Measurements from ENCODE around the gene TGFA. TPM values are rescaled to one million over a fixed set of nuclear protein-coding genes. Genes with fewer than 3 reads are reported as not detected.

TGFA gene
- total and polyA plus RNA-seq, 2 experiments from 2014 or later, result 9.2 to 17.3 TPM

DNA sequence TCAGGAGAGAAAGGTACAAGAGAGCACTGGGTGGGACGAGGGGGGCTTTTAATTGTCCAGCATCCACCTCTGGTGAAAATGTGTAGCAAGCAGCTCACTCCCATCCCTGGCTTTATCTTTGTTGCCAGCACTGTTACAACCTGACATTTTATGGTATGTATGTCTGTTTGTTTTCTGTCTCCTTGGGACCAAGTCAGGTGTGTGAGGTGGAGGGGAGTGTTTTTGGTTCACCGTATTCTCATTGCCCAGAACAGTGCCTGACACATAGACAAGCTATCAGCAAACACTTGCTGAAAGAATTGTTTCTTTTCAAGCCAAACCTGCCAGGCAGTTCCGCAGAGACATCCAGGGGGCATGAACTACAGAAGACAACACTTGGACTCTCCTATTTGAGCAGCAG, 24.7 kb downstream of the TGFA start:
- no peak overlapping the region for H2AFZ ChIP-seq
- H3K9me3 ChIP-seq (ENCODE audit: low read depth), result no peaks in the 10 kb centered on the region
- in situ Hi-C loops (cut with MboI), result no loop called here
- DNase-seq, result no peak
- no peak for TF ChIP-seq EZH2 (IDR thresholded peaks at IDR 0.05; ENCODE audit: insufficient read depth, poor library complexity, severe bottlenecking)
- TF ChIP-seq EZH2phosphoT487 (IDR thresholded peaks at IDR 0.05; ENCODE audit: insufficient read depth, low read depth), result no peak
- H3K27ac ChIP-seq, result no peak overlapping the region
- H3K4me1 ChIP-seq (ENCODE audit: insufficient read depth), result peaks cover 15% of the 10 kb centered on the region
- 81 to 85% methylated on average over 3 of the region's 3 CpGs for WGBS, 2 experiments (ENCODE audit: low coverage in 1 of 2, low lambda C conversion rate in 2 of 2, missing lambda C conversion rate in 2 of 2)
- H3K27me3 ChIP-seq (replicated peaks; ENCODE audit: insufficient read depth), result no peaks in the 10 kb centered on the region
- H3F3A ChIP-seq (ENCODE audit: insufficient read depth), result peaks cover 7% of the 10 kb centered on the region; the same call in 1 of the 2 replicates
- H3K4me3 ChIP-seq, result no peak overlapping the region
- no peaks in the 10 kb centered on the region for H3K36me3 ChIP-seq (ENCODE audit: low read depth)
- H4K20me1 ChIP-seq (ENCODE audit: insufficient read depth), result no peaks in the 10 kb centered on the region
- H3K9ac ChIP-seq, result no peak overlapping the region
- no peaks in the 10 kb centered on the region for H3K9me2 ChIP-seq (ENCODE audit: insufficient read depth)
- no peak overlapping the region for H3K4me2 ChIP-seq (ENCODE audit: unreplicated experiment)
- no peaks in the 10 kb centered on the region for H3K79me2 ChIP-seq (ENCODE audit: insufficient read depth)

DNA sequence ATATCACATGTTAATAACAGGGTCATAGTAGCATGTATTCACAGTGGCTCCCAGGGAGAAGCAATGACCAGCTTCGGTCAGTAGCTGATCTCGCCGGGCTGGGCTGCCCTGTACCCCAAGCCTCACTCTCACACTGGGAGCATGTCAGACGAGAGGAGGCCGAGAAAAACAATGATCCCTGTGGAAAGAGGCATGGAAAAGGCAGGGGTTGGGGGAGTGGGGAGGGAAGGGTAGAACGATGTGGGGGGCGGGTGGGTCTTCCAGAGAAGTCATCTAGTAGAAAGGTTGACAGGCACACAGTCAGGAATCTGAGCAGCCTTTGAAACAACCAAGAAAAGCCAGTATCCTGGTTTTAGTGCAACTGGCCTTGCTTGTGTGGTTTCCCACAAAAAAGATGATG, 25.4 kb downstream of the TGFA start:
- TF ChIP-seq EZH2 (IDR thresholded peaks at IDR 0.05; ENCODE audit: insufficient read depth, poor library complexity, severe bottlenecking) (no peak), EZH2phosphoT487 (IDR thresholded peaks at IDR 0.05; ENCODE audit: insufficient read depth, low read depth) (no peak)
- in situ Hi-C loops (cut with MboI), result no loop called here
- no peak for DNase-seq
- no peak overlapping the region for H3K4me2 ChIP-seq (ENCODE audit: unreplicated experiment)
- no peaks in the 10 kb centered on the region for H4K20me1 ChIP-seq (ENCODE audit: insufficient read depth)
- WGBS, 2 experiments (ENCODE audit: low coverage in 1 of 2, low lambda C conversion rate in 2 of 2, missing lambda C conversion rate in 2 of 2), result 86 to 91% methylated on average over 7 of the region's 7 CpGs
- H3K9me2 ChIP-seq (ENCODE audit: insufficient read depth), result no peaks in the 10 kb centered on the region
- H3K36me3 ChIP-seq (ENCODE audit: low read depth), result no peaks in the 10 kb centered on the region
- H3K4me3 ChIP-seq, result no peak overlapping the region
- peaks cover 19% of the 10 kb centered on the region for H3K4me1 ChIP-seq (ENCODE audit: insufficient read depth)
- no peaks in the 10 kb centered on the region for H3K79me2 ChIP-seq (ENCODE audit: insufficient read depth)
- no peaks in the 10 kb centered on the region for H3K27me3 ChIP-seq (replicated peaks; ENCODE audit: insufficient read depth)
- H3F3A ChIP-seq (ENCODE audit: insufficient read depth), result peaks cover 10% of the 10 kb centered on the region; the same call in 1 of the 2 replicates
- no peak overlapping the region for H3K9ac ChIP-seq
- no peaks in the 10 kb centered on the region for H3K9me3 ChIP-seq (ENCODE audit: low read depth)
- no peak overlapping the region for H2AFZ ChIP-seq
- H3K27ac ChIP-seq, result no peak overlapping the region

DNA sequence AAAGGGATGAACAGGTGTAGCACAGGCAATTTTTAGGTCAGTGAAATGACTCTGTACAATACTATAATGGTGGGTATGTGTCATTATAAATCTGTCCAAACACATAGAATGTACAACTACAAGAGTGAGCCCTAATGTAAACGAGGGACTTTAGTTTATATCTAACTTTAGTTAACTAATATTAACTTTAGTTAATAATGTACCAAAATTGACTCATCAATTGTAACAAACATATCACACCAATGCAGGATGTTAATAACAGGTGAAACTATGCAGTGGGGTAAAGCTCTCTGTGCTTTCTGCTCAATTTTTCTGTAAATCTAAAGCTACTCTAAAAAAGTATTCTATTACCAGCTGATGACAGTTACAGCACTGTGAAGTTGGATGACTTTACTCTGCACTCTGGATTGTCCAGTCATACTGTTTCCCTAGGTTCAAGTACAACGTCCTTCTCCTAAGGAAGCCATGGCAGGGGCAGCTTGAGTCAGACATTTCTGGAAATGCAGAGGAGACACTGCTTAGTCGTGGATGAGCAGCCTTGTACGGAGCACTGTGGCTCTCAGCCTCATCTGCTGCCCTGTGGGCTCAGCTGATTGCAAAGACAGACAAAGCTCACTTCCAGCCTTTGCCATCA, 26.1 kb downstream of the TGFA start:
- Histone ChIP-seq H3K27ac (no peak overlapping the region), H4K20me1 (ENCODE audit: insufficient read depth) (no peaks in the 10 kb centered on the region), H3F3A (ENCODE audit: insufficient read depth) (peaks cover 10% of the 10 kb centered on the region; the same call in 1 of the 2 replicates), H3K9me2 (ENCODE audit: insufficient read depth) (no peaks in the 10 kb centered on the region), H3K4me3 (no peak overlapping the region), H3K4me2 (ENCODE audit: unreplicated experiment) (no peak overlapping the region), H3K4me1 (ENCODE audit: insufficient read depth) (peaks cover 19% of the 10 kb centered on the region), H3K79me2 (ENCODE audit: insufficient read depth) (no peaks in the 10 kb centered on the region), H3K9ac (no peak overlapping the region), H3K27me3 (replicated peaks; ENCODE audit: insufficient read depth) (no peaks in the 10 kb centered on the region), H2AFZ (no peak overlapping the region), H3K36me3 (ENCODE audit: low read depth) (no peaks in the 10 kb centered on the region), H3K9me3 (ENCODE audit: low read depth) (no peaks in the 10 kb centered on the region)
- peak; percentile 62 for DNase-seq
- TF ChIP-seq EZH2phosphoT487 (IDR thresholded peaks at IDR 0.05; ENCODE audit: insufficient read depth, low read depth) (no peak), EZH2 (IDR thresholded peaks at IDR 0.05; ENCODE audit: insufficient read depth, poor library complexity, severe bottlenecking) (no peak)
- in situ Hi-C loops (cut with MboI), result no loop called here
- WGBS, 2 experiments (ENCODE audit: low coverage in 1 of 2, low lambda C conversion rate in 2 of 2, missing lambda C conversion rate in 2 of 2), result 29 to 30% methylated on average over 4 of the region's 4 CpGs

DNA sequence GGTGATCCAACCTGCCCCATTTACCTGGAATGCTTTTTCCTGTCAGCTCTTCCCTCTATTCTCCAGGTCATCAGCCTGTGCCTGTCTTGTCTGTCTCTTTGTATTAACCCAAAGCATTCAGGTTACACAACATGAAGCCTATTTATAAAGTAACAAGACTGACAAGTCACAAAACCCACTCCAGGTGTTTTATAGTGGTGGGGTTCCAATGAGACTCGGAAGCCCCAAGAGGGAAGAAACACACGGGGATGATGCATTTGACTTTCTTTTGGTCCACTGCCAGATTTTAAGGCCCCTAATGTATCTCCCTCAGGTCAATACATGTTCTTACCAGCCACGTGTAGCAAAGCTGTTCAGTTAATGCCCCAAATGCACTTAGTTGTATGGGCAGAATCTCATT, 27.5 kb downstream of the TGFA start:
- Histone ChIP-seq H3K36me3 (ENCODE audit: low read depth) (no peaks in the 10 kb centered on the region), H3K4me3 (no peak overlapping the region), H3K4me2 (ENCODE audit: unreplicated experiment) (no peak overlapping the region), H3K27me3 (replicated peaks; ENCODE audit: insufficient read depth) (no peaks in the 10 kb centered on the region), H3K27ac (no peak overlapping the region), H4K20me1 (ENCODE audit: insufficient read depth) (no peaks in the 10 kb centered on the region), H3K9me2 (ENCODE audit: insufficient read depth) (no peaks in the 10 kb centered on the region), H3K79me2 (ENCODE audit: insufficient read depth) (no peaks in the 10 kb centered on the region; the same call in 1 of the 2 replicates), H2AFZ (no peak overlapping the region), H3F3A (ENCODE audit: insufficient read depth) (peaks cover 10% of the 10 kb centered on the region; the same call in 1 of the 2 replicates), H3K4me1 (ENCODE audit: insufficient read depth) (peaks cover 19% of the 10 kb centered on the region), H3K9me3 (ENCODE audit: low read depth) (no peaks in the 10 kb centered on the region), H3K9ac (no peak overlapping the region)
- no peak for DNase-seq
- 46 to 64% methylated on average over 3 of the region's 3 CpGs for WGBS, 2 experiments (ENCODE audit: low coverage in 1 of 2, low lambda C conversion rate in 2 of 2, missing lambda C conversion rate in 2 of 2)
- no peak for TF ChIP-seq EZH2phosphoT487 (IDR thresholded peaks at IDR 0.05; ENCODE audit: insufficient read depth, low read depth)
- TF ChIP-seq EZH2 (IDR thresholded peaks at IDR 0.05; ENCODE audit: insufficient read depth, poor library complexity, severe bottlenecking), result no peak
- in situ Hi-C loops (cut with MboI), result no loop called here
